Spleen (tissue), 7 donors: ENCODE results near the gene UBE2E2.

ENCODE experiments used
- CTCF ChIP-seq, 11 experiments: fragments of 200-600 bp in 7 of 11; fragments of 450-650 bp in 4 of 11; sonication (generic) in 4 of 11; IDR thresholded peaks in 8 of 11; conservative IDR thresholded peaks in 3 of 11; 1 replicate in 7 of 11; 2 replicates in 4 of 11; pipeline versions ENCODE4 v1.4.0 to v1.8.0; 2016 to 2021; ENCODE audit warnings: antibody characterized with exemption in 11 of 11, inconsistent platforms in 4 of 11, mild to moderate bottlenecking in 1 of 11
- POLR2A ChIP-seq, 3 donors: fragments of 450-650 bp; IDR thresholded peaks; one replicate each; pipeline ENCODE4 v1.5.1; 2017; ENCODE audit warnings: antibody characterized with exemption in 3 of 3, mild to moderate bottlenecking in 1 of 3
- donor health status: DM: no; HTN: no; CAD: no; lungs with moderate emphysema.
- donor health status: DM: no; HTN: no; CAD: no.
- donor health status: DM: no; HTN: no; CAD: no.

- TF ChIP-seq POLR2A (IDR thresholded peaks at IDR 0.05) (no peak), CTCF (IDR thresholded peaks at IDR 0.05 in 8 of 11, conservative IDR thresholded peaks at IDR 0.05 in 3 of 11) (no peak)
Observed at GRCh38 chr3:23404246-23404645, 201.1 kb downstream of the UBE2E2 start.
